22Rv1 (cell line): ENCODE measurements around the gene YWHAB.

Experiments used
- H3K27ac ChIP-seq: fragments of 450-650 bp; 2 replicates; pipeline ENCODE4 v1.5.1; 2017
- ZFX ChIP-seq: fragments of 450-650 bp; IDR thresholded peaks from 2 replicates; pipeline ENCODE4 v1.6.1; 2017; ENCODE audit warnings: antibody characterized with exemption, borderline replicate concordance
- TF ChIP-seq, protein P1 (sequence below): fragments of 450-650 bp; IDR thresholded peaks from 2 replicates; pipeline ENCODE4 v1.5.1; 2017; ENCODE audit warnings: mild to moderate bottlenecking

The YWHAB gene

DNA sequence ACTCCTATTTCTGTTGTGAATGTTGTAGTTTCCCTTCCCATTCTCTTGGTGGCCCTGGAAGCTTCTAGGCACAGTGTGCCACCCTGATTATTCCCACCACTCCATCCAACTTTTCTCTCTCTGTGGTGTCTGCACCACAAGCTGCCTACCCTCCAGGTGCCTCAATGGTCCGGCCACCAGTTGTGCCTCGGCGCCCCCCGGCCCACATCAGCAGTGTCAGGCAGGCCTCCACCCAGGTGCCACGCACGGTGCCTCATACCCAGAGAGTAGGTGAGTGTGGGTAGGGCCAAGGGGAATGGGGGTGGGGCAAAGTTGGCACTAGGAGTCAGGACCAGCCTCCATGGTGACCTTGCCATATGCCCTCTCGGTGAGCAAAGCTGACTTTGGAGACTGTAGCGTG lies 47.4 kb downstream of the YWHAB start:
- H3K27ac ChIP-seq, result no peak overlapping the region
- TF ChIP-seq, protein P1, sequence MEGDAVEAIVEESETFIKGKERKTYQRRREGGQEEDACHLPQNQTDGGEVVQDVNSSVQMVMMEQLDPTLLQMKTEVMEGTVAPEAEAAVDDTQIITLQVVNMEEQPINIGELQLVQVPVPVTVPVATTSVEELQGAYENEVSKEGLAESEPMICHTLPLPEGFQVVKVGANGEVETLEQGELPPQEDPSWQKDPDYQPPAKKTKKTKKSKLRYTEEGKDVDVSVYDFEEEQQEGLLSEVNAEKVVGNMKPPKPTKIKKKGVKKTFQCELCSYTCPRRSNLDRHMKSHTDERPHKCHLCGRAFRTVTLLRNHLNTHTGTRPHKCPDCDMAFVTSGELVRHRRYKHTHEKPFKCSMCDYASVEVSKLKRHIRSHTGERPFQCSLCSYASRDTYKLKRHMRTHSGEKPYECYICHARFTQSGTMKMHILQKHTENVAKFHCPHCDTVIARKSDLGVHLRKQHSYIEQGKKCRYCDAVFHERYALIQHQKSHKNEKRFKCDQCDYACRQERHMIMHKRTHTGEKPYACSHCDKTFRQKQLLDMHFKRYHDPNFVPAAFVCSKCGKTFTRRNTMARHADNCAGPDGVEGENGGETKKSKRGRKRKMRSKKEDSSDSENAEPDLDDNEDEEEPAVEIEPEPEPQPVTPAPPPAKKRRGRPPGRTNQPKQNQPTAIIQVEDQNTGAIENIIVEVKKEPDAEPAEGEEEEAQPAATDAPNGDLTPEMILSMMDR, result no peak
- TF ChIP-seq ZFX, result no peak

GRCh38 chr20:44936510-44936909 lies 51.0 kb downstream of the YWHAB start:
- TF ChIP-seq, protein P1, result no peak
- TF ChIP-seq ZFX, result no peak
- H3K27ac ChIP-seq, result no peak overlapping the region

GRCh38 chr20:44938637-44939036 lies 53.1 kb downstream of the YWHAB start:
- TF ChIP-seq, protein P1, result no peak
- no peak for TF ChIP-seq ZFX
- no peak overlapping the region for H3K27ac ChIP-seq

GRCh38 chr20:44941120-44941691 lies 55.7 kb downstream of the YWHAB start:
- no peak overlapping the region for H3K27ac ChIP-seq
- TF ChIP-seq ZFX, result no peak
- TF ChIP-seq, protein P1, result no peak

GRCh38 chr20:44942264-44942973 lies 56.9 kb downstream of the YWHAB start:
- TF ChIP-seq, protein P1, result no peak
- TF ChIP-seq ZFX, result no peak
- H3K27ac ChIP-seq, result no peak overlapping the region

DNA sequence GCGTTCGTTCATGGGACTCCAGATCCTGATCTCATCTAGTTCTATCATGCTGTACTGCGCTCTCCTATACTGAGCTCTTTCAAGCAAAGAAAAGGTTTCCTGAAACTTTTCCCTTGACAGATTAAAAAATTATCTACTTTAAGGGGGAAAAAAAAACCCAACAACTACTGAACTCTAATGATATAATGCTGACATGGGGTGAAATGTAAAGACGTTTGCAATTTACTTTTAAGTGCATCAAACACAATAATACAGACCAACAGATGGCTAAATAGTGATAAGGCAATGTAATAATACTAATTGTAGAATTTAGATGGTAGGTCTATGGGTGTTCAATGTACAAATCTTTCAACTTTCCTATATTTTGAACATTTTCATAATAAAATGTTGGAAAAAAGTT lies 58.3 kb downstream of the YWHAB start:
- H3K27ac ChIP-seq, result no peak overlapping the region
- TF ChIP-seq, protein P1, result no peak
- TF ChIP-seq ZFX, result no peak

- H3K27ac ChIP-seq, result no peak overlapping the region
- TF ChIP-seq, protein P1, result no peak
- no peak for TF ChIP-seq ZFX
Measured at GRCh38 chr20:44945261-44945660, 59.8 kb downstream of the YWHAB start.
